ENCODE data around the gene RAB40B.

The RAB40B gene

DNA sequence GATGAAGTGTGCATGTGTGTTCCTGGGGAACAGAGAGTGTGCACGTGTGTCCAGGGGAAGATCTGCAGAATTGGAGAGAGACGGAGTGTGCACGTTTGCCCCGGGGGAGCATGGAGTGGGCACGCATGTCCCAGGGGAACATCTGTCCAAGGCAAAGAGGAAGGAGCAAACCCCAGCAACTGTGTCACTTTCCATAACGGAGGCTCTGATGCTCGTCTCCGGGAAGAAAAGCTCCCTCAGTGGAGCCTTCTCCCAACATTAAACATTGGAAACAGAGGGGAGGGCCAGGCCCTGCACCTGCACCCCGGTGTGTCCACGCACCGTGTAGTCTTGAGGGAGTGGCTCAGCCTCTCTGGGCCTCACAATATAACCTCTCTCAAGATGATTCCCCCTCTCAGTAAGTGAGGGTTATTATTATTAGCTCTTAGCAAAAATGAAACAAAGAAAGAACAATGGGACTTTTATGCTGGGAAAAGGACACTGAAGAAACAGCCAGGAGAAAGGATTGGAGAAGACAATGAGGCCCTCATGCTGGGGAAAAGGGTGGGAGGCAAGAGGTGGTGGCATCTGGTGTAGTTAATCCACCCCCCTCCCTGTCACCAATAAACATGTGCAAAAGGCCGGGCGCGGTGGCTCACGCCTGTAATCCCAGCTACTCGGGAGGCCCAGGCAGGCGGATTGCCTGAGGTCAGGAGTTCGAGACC is 7.6 kb downstream of the RAB40B start:
- no peak for ATAC-seq
- TF ChIP-seq OSR1 (CRISPR knock-in tag; IDR thresholded peaks at IDR 0.05) (no peak), BACH2 (CRISPR knock-in tag; IDR thresholded peaks at IDR 0.05; ENCODE audit: borderline replicate concordance) (no peak), ZFP3 (CRISPR knock-in tag; IDR thresholded peaks at IDR 0.05) (no peak), PPARA (CRISPR knock-in tag; IDR thresholded peaks at IDR 0.05; ENCODE audit: borderline replicate concordance) (no peak), ZNF70 (CRISPR knock-in tag; IDR thresholded peaks at IDR 0.05) (no peak), SNAI2 (CRISPR knock-in tag; IDR thresholded peaks at IDR 0.05) (no peak), TOX (CRISPR knock-in tag; IDR thresholded peaks at IDR 0.05; ENCODE audit: borderline replicate concordance) (no peak), TCF4 (CRISPR knock-in tag; IDR thresholded peaks at IDR 0.05; ENCODE audit: borderline replicate concordance) (no peak), ZNF565 (CRISPR knock-in tag; conservative IDR thresholded peaks at IDR 0.05; ENCODE audit: low read depth) (no peak), ZC3H10 (CRISPR knock-in tag; IDR thresholded peaks at IDR 0.05) (no peak), RARB (CRISPR knock-in tag; IDR thresholded peaks at IDR 0.05) (no peak), ARNTL (CRISPR knock-in tag; IDR thresholded peaks at IDR 0.05; ENCODE audit: borderline replicate concordance, low read depth) (no peak)
- TF ChIP-seq, protein P1, sequence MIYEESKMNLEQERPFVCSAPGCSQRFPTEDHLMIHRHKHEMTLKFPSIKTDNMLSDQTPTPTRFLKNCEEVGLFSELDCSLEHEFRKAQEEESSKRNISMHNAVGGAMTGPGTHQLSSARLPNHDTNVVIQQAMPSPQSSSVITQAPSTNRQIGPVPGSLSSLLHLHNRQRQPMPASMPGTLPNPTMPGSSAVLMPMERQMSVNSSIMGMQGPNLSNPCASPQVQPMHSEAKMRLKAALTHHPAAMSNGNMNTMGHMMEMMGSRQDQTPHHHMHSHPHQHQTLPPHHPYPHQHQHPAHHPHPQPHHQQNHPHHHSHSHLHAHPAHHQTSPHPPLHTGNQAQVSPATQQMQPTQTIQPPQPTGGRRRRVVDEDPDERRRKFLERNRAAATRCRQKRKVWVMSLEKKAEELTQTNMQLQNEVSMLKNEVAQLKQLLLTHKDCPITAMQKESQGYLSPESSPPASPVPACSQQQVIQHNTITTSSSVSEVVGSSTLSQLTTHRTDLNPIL (CRISPR knock-in tag; IDR thresholded peaks at IDR 0.05; ENCODE audit: low read depth), result no peak
- TF ChIP-seq, protein P2, sequence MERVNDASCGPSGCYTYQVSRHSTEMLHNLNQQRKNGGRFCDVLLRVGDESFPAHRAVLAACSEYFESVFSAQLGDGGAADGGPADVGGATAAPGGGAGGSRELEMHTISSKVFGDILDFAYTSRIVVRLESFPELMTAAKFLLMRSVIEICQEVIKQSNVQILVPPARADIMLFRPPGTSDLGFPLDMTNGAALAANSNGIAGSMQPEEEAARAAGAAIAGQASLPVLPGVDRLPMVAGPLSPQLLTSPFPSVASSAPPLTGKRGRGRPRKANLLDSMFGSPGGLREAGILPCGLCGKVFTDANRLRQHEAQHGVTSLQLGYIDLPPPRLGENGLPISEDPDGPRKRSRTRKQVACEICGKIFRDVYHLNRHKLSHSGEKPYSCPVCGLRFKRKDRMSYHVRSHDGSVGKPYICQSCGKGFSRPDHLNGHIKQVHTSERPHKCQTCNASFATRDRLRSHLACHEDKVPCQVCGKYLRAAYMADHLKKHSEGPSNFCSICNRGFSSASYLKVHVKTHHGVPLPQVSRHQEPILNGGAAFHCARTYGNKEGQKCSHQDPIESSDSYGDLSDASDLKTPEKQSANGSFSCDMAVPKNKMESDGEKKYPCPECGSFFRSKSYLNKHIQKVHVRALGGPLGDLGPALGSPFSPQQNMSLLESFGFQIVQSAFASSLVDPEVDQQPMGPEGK (CRISPR knock-in tag; IDR thresholded peaks at IDR 0.05; ENCODE audit: borderline replicate concordance), result no peak
- TF ChIP-seq, protein P3, sequence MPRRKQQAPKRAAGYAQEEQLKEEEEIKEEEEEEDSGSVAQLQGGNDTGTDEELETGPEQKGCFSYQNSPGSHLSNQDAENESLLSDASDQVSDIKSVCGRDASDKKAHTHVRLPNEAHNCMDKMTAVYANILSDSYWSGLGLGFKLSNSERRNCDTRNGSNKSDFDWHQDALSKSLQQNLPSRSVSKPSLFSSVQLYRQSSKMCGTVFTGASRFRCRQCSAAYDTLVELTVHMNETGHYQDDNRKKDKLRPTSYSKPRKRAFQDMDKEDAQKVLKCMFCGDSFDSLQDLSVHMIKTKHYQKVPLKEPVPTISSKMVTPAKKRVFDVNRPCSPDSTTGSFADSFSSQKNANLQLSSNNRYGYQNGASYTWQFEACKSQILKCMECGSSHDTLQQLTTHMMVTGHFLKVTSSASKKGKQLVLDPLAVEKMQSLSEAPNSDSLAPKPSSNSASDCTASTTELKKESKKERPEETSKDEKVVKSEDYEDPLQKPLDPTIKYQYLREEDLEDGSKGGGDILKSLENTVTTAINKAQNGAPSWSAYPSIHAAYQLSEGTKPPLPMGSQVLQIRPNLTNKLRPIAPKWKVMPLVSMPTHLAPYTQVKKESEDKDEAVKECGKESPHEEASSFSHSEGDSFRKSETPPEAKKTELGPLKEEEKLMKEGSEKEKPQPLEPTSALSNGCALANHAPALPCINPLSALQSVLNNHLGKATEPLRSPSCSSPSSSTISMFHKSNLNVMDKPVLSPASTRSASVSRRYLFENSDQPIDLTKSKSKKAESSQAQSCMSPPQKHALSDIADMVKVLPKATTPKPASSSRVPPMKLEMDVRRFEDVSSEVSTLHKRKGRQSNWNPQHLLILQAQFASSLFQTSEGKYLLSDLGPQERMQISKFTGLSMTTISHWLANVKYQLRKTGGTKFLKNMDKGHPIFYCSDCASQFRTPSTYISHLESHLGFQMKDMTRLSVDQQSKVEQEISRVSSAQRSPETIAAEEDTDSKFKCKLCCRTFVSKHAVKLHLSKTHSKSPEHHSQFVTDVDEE (CRISPR knock-in tag; IDR thresholded peaks at IDR 0.05), result no peak

DNA sequence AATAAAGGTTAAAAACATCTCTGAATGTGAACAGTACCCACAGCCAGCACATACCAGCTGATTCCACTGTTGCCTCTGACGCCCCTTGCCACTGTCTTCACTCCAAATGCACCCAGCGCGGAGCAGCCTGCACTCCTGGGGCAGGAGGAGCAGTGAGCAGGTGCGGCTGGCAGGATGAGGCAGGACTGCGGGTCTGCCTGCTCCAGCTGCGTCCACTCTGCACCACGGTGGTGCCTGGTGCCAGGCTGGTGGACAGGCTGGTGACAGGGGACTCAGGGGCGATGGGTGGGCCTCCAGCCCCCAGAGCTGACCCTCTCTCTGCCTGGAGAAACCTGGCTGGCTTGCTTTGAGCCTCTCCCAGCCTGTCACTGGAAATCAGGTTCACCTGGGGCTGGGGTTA is 9.4 kb downstream of the RAB40B start:
- TF ChIP-seq RARB (CRISPR knock-in tag; IDR thresholded peaks at IDR 0.05) (no peak), ZNF8 (CRISPR knock-in tag; IDR thresholded peaks at IDR 0.05) (no peak), ZNF70 (CRISPR knock-in tag; IDR thresholded peaks at IDR 0.05) (no peak), ZFP3 (CRISPR knock-in tag; IDR thresholded peaks at IDR 0.05) (no peak), ZFP30 (CRISPR knock-in tag; IDR thresholded peaks at IDR 0.05) (no peak), TCF4 (CRISPR knock-in tag; IDR thresholded peaks at IDR 0.05; ENCODE audit: borderline replicate concordance) (no peak), BACH2 (CRISPR knock-in tag; IDR thresholded peaks at IDR 0.05; ENCODE audit: borderline replicate concordance) (no peak), ESRRG (CRISPR knock-in tag; IDR thresholded peaks at IDR 0.05) (no peak), ZNF565 (CRISPR knock-in tag; conservative IDR thresholded peaks at IDR 0.05; ENCODE audit: low read depth) (no peak), ARNTL (CRISPR knock-in tag; IDR thresholded peaks at IDR 0.05; ENCODE audit: borderline replicate concordance, low read depth) (no peak), ISL1 (CRISPR knock-in tag; IDR thresholded peaks at IDR 0.05) (no peak), ZC3H10 (CRISPR knock-in tag; IDR thresholded peaks at IDR 0.05) (no peak), OSR1 (CRISPR knock-in tag; IDR thresholded peaks at IDR 0.05) (no peak), CSDC2 (CRISPR knock-in tag; IDR thresholded peaks at IDR 0.05) (no peak)
- TF ChIP-seq, protein P4, sequence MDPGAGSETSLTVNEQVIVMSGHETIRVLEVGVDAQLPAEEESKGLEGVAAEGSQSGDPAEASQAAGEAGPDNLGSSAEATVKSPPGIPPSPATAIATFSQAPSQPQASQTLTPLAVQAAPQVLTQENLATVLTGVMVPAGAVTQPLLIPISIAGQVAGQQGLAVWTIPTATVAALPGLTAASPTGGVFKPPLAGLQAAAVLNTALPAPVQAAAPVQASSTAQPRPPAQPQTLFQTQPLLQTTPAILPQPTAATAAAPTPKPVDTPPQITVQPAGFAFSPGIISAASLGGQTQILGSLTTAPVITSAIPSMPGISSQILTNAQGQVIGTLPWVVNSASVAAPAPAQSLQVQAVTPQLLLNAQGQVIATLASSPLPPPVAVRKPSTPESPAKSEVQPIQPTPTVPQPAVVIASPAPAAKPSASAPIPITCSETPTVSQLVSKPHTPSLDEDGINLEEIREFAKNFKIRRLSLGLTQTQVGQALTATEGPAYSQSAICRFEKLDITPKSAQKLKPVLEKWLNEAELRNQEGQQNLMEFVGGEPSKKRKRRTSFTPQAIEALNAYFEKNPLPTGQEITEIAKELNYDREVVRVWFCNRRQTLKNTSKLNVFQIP (CRISPR knock-in tag; IDR thresholded peaks at IDR 0.05; ENCODE audit: borderline replicate concordance, low read depth), result no peak
- TF ChIP-seq, protein P5, sequence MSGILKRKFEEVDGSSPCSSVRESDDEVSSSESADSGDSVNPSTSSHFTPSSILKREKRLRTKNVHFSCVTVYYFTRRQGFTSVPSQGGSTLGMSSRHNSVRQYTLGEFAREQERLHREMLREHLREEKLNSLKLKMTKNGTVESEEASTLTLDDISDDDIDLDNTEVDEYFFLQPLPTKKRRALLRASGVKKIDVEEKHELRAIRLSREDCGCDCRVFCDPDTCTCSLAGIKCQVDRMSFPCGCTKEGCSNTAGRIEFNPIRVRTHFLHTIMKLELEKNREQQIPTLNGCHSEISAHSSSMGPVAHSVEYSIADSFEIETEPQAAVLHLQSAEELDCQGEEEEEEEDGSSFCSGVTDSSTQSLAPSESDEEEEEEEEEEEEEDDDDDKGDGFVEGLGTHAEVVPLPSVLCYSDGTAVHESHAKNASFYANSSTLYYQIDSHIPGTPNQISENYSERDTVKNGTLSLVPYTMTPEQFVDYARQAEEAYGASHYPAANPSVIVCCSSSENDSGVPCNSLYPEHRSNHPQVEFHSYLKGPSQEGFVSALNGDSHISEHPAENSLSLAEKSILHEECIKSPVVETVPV (CRISPR knock-in tag; IDR thresholded peaks at IDR 0.05), result no peak
- TF ChIP-seq, protein P2 (CRISPR knock-in tag; IDR thresholded peaks at IDR 0.05; ENCODE audit: borderline replicate concordance), result no peak
- TF ChIP-seq, protein P3 (CRISPR knock-in tag; IDR thresholded peaks at IDR 0.05), result no peak
- no peak for ATAC-seq

Measured in SK-N-SH treated with all-trans-retinoic acid at 6 μM for 48 hours (cell line).